Nephron progenitor cell (in vitro differentiated cells): ENCODE data around the gene TRAF3.
A peak's percentile ranks its signal among the peaks of the same experiment; 100 is the strongest.

ENCODE experiments used
- DNase-seq: peaks from one replicate; pipeline ENCODE4 v3.0.0; 2021
- H3K27ac Mint-ChIP-seq: 2 replicates; pipeline ENCODE4 v1.8.0; 2021; ENCODE audit warnings: mild to moderate bottlenecking, moderate library complexity, mixed read lengths
- H3K27me3 Mint-ChIP-seq: 2 replicates; pipeline ENCODE4 v1.8.0; 2021; ENCODE audit warnings: mild to moderate bottlenecking, low read depth, mixed read lengths; ENCODE audit not compliant: poor library complexity
- H3K36me3 Mint-ChIP-seq: 2 replicates; pipeline ENCODE4 v1.8.0; 2021; ENCODE audit warnings: low read depth, mixed read lengths
- H3K4me1 Mint-ChIP-seq: 2 replicates; pipeline ENCODE4 v1.8.0; 2021; ENCODE audit warnings: mixed read lengths
- H3K4me3 Mint-ChIP-seq: 2 replicates; pipeline ENCODE4 v1.8.0; 2021; ENCODE audit warnings: mild to moderate bottlenecking, moderate library complexity, mixed read lengths
- H3K9me3 Mint-ChIP-seq: 2 replicates; pipeline ENCODE4 v1.8.0; 2021; ENCODE audit warnings: mild to moderate bottlenecking, moderate library complexity, mixed read lengths
- CTCF ChIP-seq: fragments of 200-600 bp; sonication (generic); IDR thresholded peaks from 2 replicates; pipeline ENCODE4 v1.5.0; 2021; ENCODE audit warnings: antibody characterized with exemption

The TRAF3 gene

GRCh38 chr14:102811971-102812370, 34.7 kb downstream of the TRAF3 start:
- Mint-ChIP-seq H3K27ac (no peak overlapping the region), H3K9me3 (peaks cover 17% of the 10 kb centered on the region), H3K4me1 (peaks cover 12% of the 10 kb centered on the region), H3K4me3 (no peak overlapping the region), H3K27me3 (peaks cover 7% of the 10 kb centered on the region), H3K36me3 (peaks cover 35% of the 10 kb centered on the region)
- no peak for TF ChIP-seq CTCF
- DNase-seq = no peak

- DNase-seq = no peak
- Mint-ChIP-seq H3K27me3 (peaks cover 3% of the 10 kb centered on the region), H3K36me3 (peaks cover 35% of the 10 kb centered on the region), H3K9me3 (peaks cover 17% of the 10 kb centered on the region), H3K27ac (no peak overlapping the region), H3K4me1 (peaks cover 23% of the 10 kb centered on the region), H3K4me3 (no peak overlapping the region)
- no peak for TF ChIP-seq CTCF
Measured at GRCh38 chr14:102813691-102814090, 36.4 kb downstream of the TRAF3 start.

GRCh38 chr14:102817318-102817717, 40.1 kb downstream of the TRAF3 start:
- H3K4me1 Mint-ChIP-seq = peaks cover 35% of the 10 kb centered on the region
- H3K36me3 Mint-ChIP-seq = peaks cover 33% of the 10 kb centered on the region
- no peak for TF ChIP-seq CTCF
- no peak for DNase-seq
- H3K9me3 Mint-ChIP-seq = peaks cover 17% of the 10 kb centered on the region
- H3K27me3 Mint-ChIP-seq = peaks cover 3% of the 10 kb centered on the region
- peak overlapping the region; percentile 6 for H3K27ac Mint-ChIP-seq
- no peak overlapping the region for H3K4me3 Mint-ChIP-seq

- Mint-ChIP-seq H3K9me3 (peaks cover 17% of the 10 kb centered on the region), H3K36me3 (peaks cover 31% of the 10 kb centered on the region), H3K4me3 (no peak overlapping the region), H3K4me1 (peaks cover 41% of the 10 kb centered on the region), H3K27ac (peak overlapping the region; percentile 62), H3K27me3 (peaks cover 3% of the 10 kb centered on the region)
- no peak for DNase-seq
- TF ChIP-seq CTCF = no peak
Measured at GRCh38 chr14:102817942-102818940, 41.0 kb downstream of the TRAF3 start.

GRCh38 chr14:102819176-102819628, 42.0 kb downstream of the TRAF3 start:
- Mint-ChIP-seq H3K27ac (peak overlapping the region; percentile 91), H3K4me3 (no peak overlapping the region)

More at GRCh38 chr14:102819176-102819628, 42.0 kb downstream of the TRAF3 start:
- H3K9me3 Mint-ChIP-seq = peaks cover 10% of the 10 kb centered on the region
- no peak for TF ChIP-seq CTCF
- peaks cover 3% of the 10 kb centered on the region for H3K27me3 Mint-ChIP-seq
- peaks cover 50% of the 10 kb centered on the region for H3K4me1 Mint-ChIP-seq
- peaks cover 23% of the 10 kb centered on the region for H3K36me3 Mint-ChIP-seq
- no peak for DNase-seq
